ENCODE measurements around the gene TOX3.

TOX3 gene

DNA sequence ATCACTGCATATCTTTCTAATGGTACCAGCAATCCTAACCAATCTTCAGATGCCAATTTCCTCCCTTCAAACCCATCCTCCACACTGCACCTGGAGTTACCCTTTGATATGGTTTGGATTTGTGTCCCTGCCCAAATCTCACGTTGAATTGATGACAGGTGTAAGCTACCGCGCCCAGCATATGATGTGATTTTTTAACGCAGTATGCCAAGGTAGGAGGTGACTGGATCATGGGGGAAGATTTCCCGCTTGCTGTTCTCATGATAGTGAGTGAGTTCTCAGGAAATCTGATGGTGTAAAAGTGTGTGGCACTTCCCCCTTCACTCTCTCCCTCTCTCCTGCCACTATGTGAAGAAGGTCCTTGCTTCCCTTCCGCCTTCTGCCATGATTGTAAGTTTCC lies 57.0 kb downstream of the TOX3 start:
- no peak for DNase-seq

DNA sequence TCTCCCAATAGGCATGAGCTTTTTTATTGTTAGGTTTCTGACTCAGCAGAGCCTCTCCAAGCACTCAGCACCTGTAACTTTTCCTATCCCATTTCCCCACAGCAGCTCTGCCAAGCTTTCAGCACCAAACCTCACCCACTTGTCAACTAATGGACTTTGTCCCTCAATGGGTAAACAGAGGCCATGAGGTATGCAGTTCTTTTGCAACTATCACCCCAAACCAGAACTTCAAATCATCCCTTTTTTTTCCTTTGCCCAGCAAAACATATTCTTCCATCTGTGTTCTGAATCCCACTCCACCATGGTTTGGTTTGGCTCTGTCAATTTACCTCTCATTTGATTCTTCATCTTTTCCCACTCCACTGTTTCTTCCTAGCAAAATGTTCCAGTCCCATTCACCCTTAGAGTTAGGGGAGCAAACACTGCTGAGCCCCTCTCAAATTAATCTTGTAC lies 58.1 kb downstream of the TOX3 start:
- DNase-seq, result no peak

DNA sequence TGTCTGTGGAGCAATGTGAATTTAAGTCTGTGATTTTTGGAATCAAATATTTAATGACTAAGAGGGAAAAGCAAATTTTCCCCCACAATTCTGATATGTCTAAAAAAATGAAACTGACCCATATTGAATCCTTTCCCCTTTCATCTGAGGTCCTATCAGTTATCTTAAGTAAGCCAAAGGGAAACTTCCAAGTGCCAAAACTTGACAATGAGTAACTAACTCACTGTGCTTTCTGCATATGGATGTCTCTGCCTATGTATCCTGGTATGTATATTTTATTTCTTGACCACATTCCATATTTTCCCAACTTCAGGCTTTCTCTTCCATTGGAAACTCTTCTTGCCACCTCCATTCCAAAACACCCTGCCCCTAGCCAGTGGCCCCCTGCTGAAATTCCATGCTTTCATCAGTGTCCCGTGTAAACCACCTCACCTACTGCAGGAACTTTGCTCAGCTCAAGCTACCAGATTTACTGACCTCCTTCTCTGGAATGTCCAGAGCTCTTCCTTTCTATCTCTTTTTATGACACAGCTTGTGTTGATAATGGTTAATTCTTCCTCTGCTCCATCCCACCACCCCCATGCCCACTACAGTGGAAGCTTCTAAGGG lies 59.0 kb downstream of the TOX3 start:
- no peak for DNase-seq

GRCh38 chr16:52480237-52480636 lies 66.7 kb downstream of the TOX3 start:
- DNase-seq, result no peak

GRCh38 chr16:52476111-52476510 lies 70.8 kb downstream of the TOX3 start:
- no peak for DNase-seq

DNA sequence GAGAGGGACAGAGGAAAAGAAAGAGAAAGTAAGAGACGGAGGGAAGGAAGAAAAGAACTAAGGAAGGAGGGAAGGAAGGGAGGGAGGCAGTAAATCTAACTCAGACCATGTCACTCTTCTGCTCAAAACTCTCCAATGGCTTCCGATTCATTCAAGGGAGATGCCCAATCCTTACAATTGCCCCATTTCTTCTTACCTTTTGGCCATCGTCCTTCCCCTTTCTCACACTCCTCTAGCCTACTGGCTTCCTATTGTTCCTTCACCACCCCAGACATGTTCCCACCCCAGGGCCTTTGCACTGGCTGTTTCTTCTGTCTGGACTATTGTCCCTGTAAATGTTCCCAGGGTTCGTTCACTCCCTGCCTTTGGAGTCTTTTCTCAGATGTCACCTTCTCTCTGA lies 72.3 kb downstream of the TOX3 start:
- no peak for DNase-seq

DNA sequence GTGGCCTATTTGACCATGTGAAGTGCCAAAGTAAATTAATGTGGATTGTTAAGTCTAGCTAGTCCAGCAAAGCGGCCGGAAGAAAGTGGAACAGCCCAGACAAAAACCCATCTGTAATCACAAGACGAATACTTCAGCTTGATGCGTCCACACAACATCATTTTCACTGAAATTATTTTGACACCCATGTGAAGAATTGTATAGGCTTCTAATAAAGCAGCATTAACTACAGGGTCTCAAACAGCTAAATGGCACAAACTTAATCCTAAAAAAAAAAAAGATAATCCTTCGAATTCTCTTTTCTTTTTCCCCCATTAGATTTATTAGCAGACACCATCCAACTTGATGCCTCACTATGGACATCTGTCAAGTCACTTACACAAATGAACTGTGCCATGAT lies 73.8 kb downstream of the TOX3 start:
- no peak for DNase-seq

GRCh38 chr16:52471650-52472370 lies 75.1 kb downstream of the TOX3 start:
- no peak for DNase-seq

DNA sequence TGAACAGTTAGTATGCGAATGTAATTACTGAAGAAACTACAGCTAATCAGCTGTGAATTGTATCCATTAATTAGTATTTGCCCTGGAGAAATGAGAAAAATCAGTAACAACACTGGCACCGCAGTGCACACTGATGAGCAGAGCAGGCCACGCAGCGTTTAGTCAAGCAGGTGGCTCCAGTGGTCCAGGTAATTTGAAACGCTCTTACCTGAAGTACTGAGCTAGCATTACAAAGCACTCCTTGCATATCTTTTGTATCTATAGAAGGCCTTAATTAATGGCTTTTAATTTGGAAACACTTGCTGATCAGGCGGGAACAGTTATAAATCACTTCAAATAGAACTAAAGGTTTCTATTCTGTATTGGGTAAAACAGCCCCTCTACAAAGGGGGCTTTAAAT lies 76.4 kb downstream of the TOX3 start:
- DNase-seq, result no peak

- no peak for DNase-seq
These were observed 77.2 kb downstream of the TOX3 start for GRCh38 chr16:52469775-52470174.

- DNase-seq, result no peak
These were observed 77.9 kb downstream of the TOX3 start for GRCh38 chr16:52469091-52469490.

- DNase-seq, result no peak
These were observed 79.2 kb downstream of the TOX3 start for GRCh38 chr16:52467753-52468152.

DNA sequence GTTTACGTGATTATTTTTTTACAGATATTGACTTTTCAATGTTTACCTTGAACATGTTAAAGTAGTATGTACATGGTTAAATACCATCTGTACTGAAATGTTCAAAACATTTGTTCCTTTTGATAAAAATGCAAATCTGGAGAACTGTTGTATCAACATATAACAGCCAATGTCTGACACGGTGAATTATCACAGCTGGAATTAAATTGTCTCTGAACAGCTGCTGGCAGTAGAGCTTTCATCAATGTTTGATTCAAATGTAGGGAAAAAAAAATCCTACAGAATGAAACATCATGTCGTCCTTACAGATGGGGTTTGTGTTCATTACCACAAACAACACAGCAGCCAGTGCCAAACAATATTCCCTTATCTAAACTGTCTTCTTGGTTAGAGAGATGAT lies 79.9 kb downstream of the TOX3 start:
- DNase-seq, result no peak

GRCh38 chr16:52465711-52466267 lies 81.2 kb downstream of the TOX3 start:
- no peak for DNase-seq

DNA sequence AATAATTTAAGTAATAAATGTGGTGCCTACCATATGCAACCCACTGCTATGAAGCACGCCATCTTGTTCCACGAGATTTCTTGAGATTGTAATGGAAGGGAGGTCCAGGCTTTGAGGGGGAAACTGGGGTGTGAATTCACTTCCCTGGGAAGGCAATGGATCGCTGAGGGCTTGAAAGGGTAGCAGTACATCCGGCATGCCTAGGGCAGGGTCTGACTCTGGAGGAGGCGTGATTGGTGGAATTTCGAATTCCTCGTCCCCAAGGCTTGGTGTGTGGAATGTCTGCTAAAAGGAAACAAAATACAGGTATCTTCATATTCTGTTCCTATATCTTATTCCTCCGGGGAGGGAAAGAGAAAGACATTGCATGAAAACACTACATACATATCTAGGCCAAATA lies 83.0 kb downstream of the TOX3 start:
- DNase-seq, result no peak

DNA sequence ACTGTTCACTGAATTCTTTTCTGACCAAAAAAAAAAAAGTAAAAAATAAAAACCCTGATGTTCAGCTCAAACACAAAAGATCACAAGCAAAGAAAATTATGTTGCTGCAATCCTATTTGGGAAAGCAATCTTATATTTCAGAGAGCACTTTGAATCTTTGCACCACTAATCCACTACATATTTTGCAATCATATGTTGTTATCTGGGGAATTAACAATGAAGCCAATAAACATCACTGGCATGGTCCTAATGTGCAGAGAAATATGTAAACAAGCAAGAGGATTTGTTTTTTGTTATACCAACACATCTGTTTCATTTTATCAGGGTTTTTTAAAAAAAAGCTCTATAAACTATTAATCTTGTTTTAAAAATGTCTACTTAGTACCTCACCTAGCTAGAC lies 84.1 kb downstream of the TOX3 start:
- no peak for DNase-seq

- no peak for DNase-seq
These were observed 86.2 kb downstream of the TOX3 start for GRCh38 chr16:52460639-52461178.

DNA sequence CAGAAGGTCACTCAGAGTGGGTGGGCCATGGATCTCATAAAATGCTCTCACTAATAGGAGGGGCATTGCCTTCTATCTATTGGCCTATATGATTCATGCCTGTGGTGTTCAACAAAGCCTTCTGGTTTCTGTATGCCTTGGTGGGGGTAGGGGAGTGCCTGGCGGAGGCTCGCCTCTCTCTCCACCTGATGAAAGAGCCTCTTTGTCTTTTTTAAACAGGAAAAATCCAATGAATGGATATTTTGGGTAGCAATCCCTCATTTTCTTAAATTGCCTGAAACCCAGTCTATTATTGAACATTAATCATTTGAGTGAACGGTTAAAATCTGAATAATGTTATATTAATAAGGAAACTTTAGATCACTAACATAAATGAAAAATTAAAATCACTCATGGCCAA lies 90.6 kb downstream of the TOX3 start:
- no peak for DNase-seq

DNA sequence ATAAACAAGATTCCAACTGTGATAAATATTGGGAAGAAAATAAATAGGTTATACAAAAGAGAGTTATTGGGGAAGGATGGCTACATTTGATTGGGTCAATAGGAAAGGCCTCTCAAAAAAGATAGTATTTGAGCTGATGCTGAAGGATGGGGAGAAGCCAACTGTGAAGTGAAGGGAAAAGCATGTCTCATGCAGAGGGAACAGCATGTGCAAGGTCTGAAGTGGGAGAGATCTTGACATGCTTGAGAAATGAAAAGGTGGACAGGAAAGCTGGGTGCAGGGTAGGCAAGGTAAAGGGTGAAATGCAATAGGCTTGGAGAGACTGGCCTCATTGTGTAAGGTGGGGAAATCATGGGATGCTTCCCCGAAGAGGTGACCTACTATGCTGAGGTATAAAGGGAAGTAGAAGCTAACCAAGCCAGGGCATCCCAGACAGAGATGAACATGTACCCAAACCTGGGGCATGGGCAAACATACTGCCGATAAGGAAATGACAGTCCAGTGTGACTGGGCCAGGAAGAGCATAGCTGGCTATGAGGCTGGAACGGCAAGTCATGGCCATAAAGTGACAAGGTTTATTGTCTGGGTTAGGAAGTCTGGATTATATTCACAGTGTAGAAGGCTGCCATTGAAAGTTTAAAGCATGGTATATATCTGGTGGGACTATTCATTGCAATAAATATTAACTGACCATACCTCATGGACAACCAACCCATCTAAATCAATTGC lies 91.2 kb downstream of the TOX3 start:
- DNase-seq, result no peak

- DNase-seq, result no peak
These were observed 93.3 kb downstream of the TOX3 start for GRCh38 chr16:52453644-52454043.

DNA sequence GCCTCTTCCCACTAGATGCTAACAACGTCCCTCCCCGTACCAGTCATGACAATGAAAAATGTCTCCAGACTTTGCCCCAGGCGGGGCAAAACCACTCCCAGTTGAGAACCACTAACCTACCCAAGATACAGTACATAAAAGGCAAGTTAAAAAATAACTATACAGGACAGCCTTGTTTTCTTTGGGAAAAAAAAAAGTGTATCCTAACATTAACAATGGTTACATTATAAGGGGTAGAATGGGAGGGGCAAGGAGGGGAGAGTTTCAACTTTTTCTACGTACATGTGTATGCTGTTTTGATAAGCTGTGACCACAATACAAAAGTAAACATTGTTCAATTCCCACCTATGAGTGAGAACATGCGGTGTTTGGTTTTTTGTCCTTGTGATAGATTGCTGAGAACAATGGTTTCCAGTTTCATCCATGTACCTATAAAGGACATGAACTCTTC lies 94.9 kb downstream of the TOX3 start:
- no peak for DNase-seq

DNA sequence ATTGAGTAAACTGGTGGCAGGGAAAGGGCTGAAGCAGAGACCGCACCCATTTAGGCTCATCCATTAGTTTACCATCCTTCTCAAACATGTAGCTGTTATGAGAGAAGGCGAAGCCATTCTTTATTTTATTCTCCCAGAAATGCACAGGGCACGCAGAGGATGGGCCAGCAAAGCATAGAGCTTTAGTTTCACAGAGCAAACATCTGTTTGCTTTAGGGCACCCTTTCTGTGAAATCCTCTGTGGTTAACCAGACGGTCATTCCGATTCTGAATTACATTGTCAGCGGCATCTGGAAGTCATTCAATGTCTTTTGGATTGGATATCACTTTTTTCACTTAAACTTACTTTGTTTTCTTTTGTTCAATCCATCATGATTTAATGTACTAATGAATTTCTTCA lies 96.0 kb downstream of the TOX3 start:
- DNase-seq, result no peak

GRCh38 chr16:52450241-52450640 lies 96.7 kb downstream of the TOX3 start:
- DNase-seq, result no peak

GRCh38 chr16:52446080-52446479 lies 100.9 kb downstream of the TOX3 start:
- no peak for DNase-seq
